ENCODE results near the gene NRXN2. TPM values are rescaled to one million over a fixed set of nuclear protein-coding genes. Genes with fewer than 3 reads are reported as not detected.

The NRXN2 gene
- total RNA-seq, 1 donor = 0.73 TPM

DNA sequence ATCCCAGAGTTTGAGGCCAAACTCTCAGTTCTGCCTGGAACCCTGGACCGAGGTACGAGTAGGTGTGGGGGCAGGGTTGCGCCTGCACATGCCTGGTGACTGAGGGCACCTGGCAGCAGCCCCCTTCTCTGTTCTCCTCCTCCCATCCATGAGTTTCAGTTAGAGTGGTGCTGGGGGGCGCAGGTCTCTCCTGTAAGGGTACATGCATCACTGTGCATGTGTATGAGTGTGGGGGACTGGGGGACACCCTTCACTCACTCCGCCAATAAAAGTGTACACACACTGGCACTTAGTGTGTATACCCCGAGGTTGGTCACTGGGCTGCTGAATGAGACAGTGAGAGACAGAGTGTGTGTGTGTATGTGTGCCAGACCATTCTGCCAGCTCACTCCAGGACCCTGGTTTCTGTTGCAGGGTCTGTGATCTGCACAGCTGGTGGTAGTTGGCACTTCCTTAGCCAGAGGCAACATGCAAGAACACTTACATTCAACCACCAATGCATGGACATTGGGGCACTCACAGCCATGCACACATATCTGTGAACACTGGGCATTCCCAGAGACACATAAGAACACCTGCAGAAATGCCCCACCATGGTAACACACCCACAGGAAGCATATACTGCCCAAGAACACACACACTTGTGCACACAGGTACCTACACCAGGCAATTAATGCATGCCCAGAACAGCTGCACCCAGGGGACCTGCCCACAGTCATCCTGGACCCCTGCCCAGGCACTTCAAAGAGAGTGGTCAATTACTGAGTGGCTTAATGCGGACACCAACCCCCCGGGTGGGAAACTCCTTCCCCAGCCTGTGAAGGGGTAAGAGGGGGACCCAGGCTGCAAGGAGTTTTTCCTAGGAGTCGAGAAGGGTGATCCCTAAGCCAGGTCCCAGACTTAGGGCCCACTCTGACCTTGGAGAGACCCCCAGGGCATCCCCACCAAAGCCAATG is 1.2 kb upstream of the NRXN2 start:
- Histone ChIP-seq H3K4me1 (ENCODE audit: insufficient read depth, low read length) (peaks cover 11% of the 10 kb centered on the region), H3K9me3 (ENCODE audit: low read depth, low read length) (no peaks in the 10 kb centered on the region), H3K4me3 (ENCODE audit: low read length) (no peak overlapping the region), H3K27me3 (ENCODE audit: insufficient read depth, low read length) (peaks cover 7% of the 10 kb centered on the region)

DNA sequence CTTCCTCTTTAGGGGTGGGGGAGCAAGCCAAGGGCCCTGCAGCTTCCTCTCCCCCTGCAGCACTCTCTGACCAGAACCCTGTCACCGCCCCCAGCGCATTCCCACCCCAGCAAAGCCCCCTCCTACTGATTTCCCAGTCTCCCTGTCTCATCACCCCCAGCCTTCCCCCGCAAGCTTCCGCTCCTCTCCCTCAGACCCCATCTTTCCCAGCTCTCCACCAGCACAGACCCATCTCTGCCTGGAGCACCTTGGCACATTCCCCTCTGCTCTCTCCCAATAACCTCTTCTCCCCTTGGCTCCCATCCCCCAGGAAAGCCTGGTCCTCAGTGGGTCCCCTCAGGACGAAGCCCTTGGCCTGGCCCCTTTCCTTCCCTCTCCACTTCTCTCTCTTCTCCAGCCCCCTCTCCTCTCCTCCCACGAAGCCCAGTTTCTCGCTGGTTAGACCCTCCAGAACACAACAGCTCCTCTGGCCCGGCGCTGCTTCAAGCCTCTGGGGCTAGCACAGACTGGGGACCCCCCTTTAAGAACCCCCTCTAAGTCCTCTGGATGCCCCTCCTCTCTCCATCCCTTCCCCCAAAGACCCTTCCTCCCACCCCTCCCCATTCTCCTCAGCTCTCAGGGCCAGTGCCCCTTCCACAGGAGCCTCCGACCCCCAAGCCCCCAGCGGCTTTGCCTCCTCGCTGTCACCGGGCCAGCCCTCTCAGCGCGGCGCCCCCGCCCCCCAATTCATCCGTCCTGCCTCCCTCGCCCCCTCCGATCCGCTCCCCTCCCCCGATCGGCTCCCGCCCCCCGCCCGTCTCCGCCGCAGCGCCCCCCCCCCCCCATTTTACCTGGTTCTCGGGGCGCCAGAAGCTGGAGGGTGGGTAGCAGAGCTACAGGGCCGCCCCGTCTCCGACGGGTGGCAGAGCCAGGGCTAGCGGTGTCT is 594 bp downstream of the NRXN2 start:
- Histone ChIP-seq H3K27me3 (ENCODE audit: insufficient read depth, low read length) (peaks cover 7% of the 10 kb centered on the region), H3K4me3 (ENCODE audit: low read length) (no peak overlapping the region), H3K4me1 (ENCODE audit: insufficient read depth, low read length) (peaks cover 11% of the 10 kb centered on the region), H3K9me3 (ENCODE audit: low read depth, low read length) (no peaks in the 10 kb centered on the region)

DNA sequence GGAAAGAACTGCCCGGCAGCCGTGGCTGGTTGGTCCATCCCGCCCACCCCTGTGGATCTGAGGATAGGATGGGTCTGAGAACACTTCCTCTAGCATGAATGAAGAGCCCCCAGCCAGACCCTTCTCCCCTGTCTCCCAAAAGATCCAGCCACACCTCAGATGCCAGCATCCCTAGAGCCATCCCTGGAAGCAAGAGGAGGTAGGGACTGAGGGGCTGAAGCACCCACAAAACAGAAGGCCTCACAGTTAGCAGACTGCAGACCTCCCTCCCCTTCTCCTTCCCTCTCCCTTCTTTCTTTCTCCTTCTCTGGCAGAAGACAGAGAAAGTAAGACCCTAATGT is 1.7 kb downstream of the NRXN2 start:
- Histone ChIP-seq H3K9me3 (ENCODE audit: low read depth, low read length) (no peaks in the 10 kb centered on the region), H3K27me3 (ENCODE audit: insufficient read depth, low read length) (peaks cover 7% of the 10 kb centered on the region), H3K4me1 (ENCODE audit: insufficient read depth, low read length) (peaks cover 11% of the 10 kb centered on the region), H3K4me3 (ENCODE audit: low read length) (no peak overlapping the region)

DNA sequence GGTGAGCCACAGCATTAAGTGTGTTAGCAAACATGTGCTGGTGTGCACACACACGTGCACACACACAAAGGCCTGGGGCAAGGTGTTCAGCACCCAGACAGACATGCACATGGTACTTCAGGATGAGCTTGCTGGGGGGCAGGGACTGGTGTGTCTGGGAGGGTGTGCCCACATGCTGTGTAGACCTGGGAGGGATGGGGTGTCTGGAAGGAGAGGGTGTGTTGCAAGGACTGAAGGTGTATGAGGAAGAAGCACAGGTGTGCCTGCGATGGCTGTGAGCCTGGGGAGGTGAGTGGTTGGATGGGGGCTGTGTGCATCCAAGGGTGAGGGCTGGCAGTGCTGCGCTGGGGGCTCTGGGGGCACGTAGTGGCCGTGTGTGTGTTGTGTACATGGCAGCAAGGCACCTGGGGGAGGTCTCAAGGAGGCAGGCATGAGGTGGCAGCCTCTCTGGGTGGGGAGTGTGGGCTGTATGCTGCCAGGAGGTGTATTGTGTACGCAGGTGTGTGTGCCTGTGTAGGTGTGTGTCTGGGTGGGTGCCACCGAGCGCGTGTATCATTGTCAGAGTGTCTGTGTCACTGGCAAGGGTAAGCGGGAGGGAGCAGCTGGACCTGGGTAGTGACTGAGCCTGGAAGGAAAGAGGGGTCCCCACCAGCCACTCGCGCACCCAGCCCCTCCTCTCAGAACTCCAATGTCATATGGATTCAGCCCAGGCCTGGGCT is 2.2 kb downstream of the NRXN2 start:
- H3K9me3 ChIP-seq (ENCODE audit: low read depth, low read length) = no peaks in the 10 kb centered on the region
- H3K4me3 ChIP-seq (ENCODE audit: low read length) = no peak overlapping the region
- H3K27me3 ChIP-seq (ENCODE audit: insufficient read depth, low read length) = peaks cover 9% of the 10 kb centered on the region
- H3K4me1 ChIP-seq (ENCODE audit: insufficient read depth, low read length) = peaks cover 11% of the 10 kb centered on the region

DNA sequence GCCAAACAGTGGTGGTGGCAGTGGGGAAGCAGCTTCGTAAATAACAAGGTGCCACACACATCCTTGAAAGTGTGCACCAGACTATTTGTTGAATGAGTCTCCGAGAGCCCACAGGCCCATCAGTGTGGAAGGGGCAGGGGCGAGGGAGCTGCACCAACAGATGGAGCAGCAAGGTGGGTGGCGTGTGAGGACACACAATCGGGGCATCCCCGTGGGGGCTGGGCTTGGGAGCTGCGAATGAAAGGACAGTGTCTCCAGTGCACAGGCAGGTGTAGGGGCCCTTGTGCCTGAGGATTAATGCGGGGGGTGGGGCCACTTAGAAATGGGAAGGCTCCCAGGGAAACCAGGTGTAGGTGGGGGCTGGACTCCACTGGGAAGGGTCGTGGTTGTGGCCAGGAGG is 2.8 kb downstream of the NRXN2 start:
- H3K4me1 ChIP-seq (ENCODE audit: insufficient read depth, low read length) = peaks cover 11% of the 10 kb centered on the region
- no peaks in the 10 kb centered on the region for H3K9me3 ChIP-seq (ENCODE audit: low read depth, low read length)
- peaks cover 15% of the 10 kb centered on the region for H3K27me3 ChIP-seq (ENCODE audit: insufficient read depth, low read length)
- H3K4me3 ChIP-seq (ENCODE audit: low read length) = no peak overlapping the region

DNA sequence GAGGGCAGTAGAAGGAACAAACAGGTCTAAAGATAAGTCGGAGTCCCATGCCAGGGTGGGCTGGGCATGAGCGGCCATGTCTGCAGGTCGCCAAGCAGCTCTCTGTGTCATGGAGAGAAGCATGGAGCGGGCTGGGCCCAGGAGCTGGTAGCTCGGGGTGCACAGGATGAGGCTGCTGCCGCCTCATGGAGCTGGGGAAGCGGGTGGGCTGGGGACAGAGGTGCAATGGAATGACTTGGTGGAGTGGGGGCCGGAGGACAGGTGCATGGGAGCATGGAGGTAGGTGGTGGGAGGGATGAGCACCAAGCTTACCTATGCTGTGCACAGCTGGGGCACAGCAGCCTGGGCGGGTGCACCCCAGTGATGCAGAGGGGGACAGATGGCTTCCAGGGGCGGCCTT is 3.6 kb downstream of the NRXN2 start:
- Histone ChIP-seq H3K9me3 (ENCODE audit: low read depth, low read length) (no peaks in the 10 kb centered on the region), H3K4me1 (ENCODE audit: insufficient read depth, low read length) (peaks cover 11% of the 10 kb centered on the region), H3K4me3 (ENCODE audit: low read length) (no peak overlapping the region), H3K27me3 (ENCODE audit: insufficient read depth, low read length) (peaks cover 23% of the 10 kb centered on the region)

DNA sequence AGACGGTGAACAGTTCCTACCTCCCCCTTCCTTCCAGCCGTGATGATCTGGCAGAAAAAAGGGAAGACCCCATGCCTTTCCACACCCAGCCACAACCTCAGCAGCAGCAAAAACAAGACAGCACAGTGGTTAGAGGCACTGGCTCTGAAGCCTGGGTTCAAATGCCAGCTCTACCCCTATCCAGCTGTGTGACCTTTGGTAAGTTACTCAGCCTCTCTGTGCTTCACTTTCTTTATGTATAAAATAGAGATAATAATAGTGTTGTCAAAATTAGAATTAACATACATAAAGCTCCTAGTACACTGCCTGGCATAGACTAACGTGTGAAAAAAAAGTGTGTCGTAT is 4.2 kb downstream of the NRXN2 start:
- Histone ChIP-seq H3K27me3 (ENCODE audit: insufficient read depth, low read length) (peaks cover 29% of the 10 kb centered on the region), H3K4me1 (ENCODE audit: insufficient read depth, low read length) (peaks cover 4% of the 10 kb centered on the region), H3K4me3 (ENCODE audit: low read length) (no peak overlapping the region), H3K9me3 (ENCODE audit: low read depth, low read length) (no peaks in the 10 kb centered on the region)

DNA sequence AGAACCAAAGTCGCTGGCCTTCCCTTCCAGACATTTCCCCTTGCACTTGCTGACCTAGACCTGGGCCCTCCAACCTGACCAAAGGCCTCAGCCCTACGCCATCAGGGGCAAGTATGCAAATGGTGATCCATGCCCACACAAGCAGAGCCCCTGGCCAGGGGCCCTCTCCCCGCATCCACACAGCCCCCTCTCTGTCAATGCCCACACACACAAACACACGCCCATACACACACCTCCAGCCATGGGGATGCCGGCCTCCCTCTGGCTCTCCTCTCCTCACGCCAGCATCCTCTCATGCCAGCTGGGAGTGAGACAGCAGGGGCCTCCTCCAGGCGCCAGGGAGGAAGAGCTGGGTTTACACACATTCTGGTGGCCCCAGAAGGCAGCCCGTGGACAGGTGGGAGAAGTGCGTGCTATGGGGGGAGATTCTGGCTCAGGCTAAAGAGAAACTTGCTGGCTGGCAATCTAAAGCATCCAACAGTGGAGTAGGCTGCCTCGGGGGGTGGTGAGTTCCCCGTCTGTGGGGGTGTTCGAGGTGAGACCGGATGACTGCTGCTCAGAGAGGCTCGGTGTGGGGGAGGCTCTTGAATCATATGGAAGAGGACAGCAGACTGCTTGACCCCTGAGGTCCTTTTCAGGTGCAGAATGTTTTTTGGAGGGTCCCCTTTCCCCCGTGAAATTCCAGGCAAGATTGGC is 4.8 kb downstream of the NRXN2 start:
- no peak overlapping the region for H3K4me3 ChIP-seq (ENCODE audit: low read length)
- H3K9me3 ChIP-seq (ENCODE audit: low read depth, low read length) = no peaks in the 10 kb centered on the region
- peaks cover 30% of the 10 kb centered on the region for H3K27me3 ChIP-seq (ENCODE audit: insufficient read depth, low read length)

DNA sequence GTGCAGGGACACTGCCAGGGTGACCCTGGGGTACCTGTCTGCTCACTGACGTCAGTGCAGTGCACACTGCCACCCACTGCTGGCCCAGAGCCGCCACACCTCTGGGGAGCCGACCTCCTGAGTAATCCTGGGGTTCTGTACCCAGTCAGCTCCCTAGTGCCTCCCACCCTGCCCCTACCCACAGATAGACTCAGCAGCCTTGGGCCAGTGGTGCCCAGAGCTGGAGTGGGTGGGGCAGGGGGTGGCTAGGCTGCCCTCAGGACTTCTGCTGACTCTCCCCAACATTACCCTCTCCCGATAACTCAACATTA is 5.8 kb downstream of the NRXN2 start:
- peaks cover 7% of the 10 kb centered on the region for H3K4me1 ChIP-seq (ENCODE audit: insufficient read depth, low read length)
- no peak overlapping the region for H3K4me3 ChIP-seq (ENCODE audit: low read length)
- H3K27me3 ChIP-seq (ENCODE audit: insufficient read depth, low read length) = peaks cover 30% of the 10 kb centered on the region
- no peaks in the 10 kb centered on the region for H3K9me3 ChIP-seq (ENCODE audit: low read depth, low read length)

More for the DNA sequence above, 4.8 kb downstream of the NRXN2 start:
- peaks cover 1% of the 10 kb centered on the region for H3K4me1 ChIP-seq (ENCODE audit: insufficient read depth, low read length)

DNA sequence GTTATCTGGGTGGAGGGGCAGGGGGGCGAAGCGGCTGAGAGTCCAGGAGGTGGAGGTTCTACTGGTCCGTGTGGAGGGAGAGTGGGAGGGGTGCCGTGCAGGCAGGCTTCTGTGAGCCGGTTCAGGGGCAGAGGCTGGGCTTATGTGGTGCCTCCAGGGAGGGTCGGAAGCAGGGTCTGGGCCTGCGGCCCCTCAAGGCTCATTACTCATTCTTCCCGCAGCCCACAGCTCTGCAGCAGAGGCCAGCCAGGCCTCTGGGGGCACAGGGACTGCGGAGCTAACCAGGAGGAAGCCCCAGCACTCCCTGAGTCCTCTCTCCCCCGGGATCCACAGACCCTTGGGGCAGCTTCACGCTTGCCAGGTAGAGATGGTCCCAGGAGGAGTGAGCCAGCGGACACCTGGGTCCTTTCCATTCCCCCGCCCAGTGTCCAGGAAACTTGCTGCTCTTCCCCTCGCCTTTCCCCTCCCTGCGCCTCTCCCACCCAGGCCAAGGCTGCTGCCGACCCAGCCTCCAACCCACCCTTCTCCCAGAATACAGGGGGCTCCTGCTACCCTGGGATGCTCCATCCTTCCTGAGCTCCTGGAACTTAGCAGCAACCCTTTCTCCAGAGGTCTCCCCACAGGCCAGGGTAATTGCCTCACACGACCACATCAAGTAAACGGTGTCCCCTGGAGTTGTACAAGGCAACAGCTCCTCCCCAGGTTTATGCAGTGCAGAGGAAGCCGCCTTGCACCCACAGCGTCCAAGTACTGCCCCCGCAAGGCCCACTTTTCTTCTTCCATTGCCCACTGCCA is 6.3 kb downstream of the NRXN2 start:
- H3K4me1 ChIP-seq (ENCODE audit: insufficient read depth, low read length) = peaks cover 7% of the 10 kb centered on the region
- H3K4me3 ChIP-seq (ENCODE audit: low read length) = no peak overlapping the region
- H3K27me3 ChIP-seq (ENCODE audit: insufficient read depth, low read length) = peaks cover 31% of the 10 kb centered on the region

DNA sequence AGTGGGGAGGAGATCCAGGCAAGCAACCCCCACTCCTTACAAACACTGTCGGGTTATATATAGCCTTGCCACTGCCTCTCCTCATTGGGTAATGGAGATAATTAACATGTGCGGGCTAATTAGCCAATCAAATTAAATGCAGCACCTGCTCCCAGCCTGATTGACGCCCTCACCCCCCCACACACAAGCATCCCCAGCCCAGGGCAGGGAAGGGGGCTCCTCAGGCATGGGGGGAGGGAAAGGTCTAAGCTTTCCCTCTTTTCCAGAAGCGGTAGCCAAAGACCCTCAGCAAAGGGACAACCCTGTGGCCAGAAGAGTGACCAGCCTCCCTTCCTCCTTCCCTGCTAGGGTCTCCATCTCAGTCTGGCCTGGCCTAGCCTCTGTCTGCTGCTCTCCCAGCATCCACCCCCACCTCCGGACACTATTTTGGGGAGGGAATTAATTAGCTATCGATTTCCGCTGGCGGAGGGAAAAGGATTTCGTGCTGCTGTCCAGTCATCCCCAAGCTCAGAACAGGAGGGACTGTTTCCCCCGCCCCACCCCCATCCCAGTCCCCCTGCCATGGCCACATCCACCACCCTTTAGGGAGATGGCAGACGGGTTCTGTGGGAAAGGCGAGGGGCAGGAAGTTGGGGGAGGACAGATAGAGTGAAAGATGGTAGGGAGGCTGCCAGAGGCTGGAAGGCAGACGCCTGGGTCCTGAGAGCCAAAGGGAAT is 7.1 kb downstream of the NRXN2 start:
- Histone ChIP-seq H3K9me3 (ENCODE audit: low read depth, low read length) (no peaks in the 10 kb centered on the region), H3K27me3 (ENCODE audit: insufficient read depth, low read length) (peaks cover 36% of the 10 kb centered on the region), H3K4me1 (ENCODE audit: insufficient read depth, low read length) (peaks cover 11% of the 10 kb centered on the region), H3K4me3 (ENCODE audit: low read length) (no peak overlapping the region)

More for the DNA sequence above, 6.3 kb downstream of the NRXN2 start:
- H3K9me3 ChIP-seq (ENCODE audit: low read depth, low read length) = no peaks in the 10 kb centered on the region

DNA sequence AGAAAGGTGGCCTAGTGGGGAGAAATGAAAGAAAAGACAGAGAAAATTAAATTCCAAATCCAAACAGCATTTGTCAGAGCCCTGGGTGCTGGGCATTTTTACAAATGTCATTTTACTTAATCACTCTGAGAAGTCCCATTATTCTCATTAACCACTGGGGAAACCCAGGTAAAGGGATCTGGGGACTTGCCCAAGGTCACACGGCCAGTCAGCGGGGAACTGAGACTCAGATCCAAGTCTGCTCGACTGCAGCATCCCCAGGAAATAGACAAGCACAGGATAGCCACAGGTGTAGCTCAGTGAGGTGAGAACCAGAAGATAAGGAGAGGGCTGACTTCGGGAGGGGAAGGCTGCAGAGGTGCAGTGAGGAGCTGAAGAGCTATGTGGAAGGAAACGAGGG is 7.9 kb downstream of the NRXN2 start:
- H3K4me1 ChIP-seq (ENCODE audit: insufficient read depth, low read length) = peaks cover 11% of the 10 kb centered on the region
- H3K4me3 ChIP-seq (ENCODE audit: low read length) = no peak overlapping the region
- no peaks in the 10 kb centered on the region for H3K9me3 ChIP-seq (ENCODE audit: low read depth, low read length)
- peaks cover 44% of the 10 kb centered on the region for H3K27me3 ChIP-seq (ENCODE audit: insufficient read depth, low read length)

DNA sequence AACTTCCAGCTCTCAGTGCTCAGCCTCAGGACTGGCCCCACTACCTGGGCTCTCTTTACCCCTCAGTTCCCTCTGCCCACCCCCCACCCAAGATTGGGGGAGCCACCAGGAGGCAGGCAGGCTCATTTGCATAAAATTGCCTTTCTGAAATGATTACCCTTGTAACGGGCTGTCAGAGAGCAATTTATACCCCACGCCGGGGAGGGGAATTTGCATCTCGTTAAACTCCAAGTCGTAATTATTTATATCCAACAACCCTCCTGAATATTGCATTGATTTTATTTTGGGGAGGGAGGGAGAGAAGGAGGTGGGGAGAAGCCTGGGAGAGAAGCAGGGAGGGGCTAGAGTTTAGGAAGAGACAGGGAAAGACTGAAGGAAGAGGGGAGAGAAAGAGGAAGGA is 8.3 kb downstream of the NRXN2 start:
- no peaks in the 10 kb centered on the region for H3K9me3 ChIP-seq (ENCODE audit: low read depth, low read length)
- peaks cover 47% of the 10 kb centered on the region for H3K27me3 ChIP-seq (ENCODE audit: insufficient read depth, low read length)
- H3K4me3 ChIP-seq (ENCODE audit: low read length) = no peak overlapping the region
- peaks cover 11% of the 10 kb centered on the region for H3K4me1 ChIP-seq (ENCODE audit: insufficient read depth, low read length)

Data from mononuclear cell (primary cell).